GM19452 (cell line): ENCODE data around the gene SLC10A6.
"Not testable (repeated sequence)": the region's sequence is repeated elsewhere in the genome, so short reads cannot be mapped to it uniquely, and the experiment has no call there.

Experiments used
- ATAC-seq: cut with Tn5 transposase; IDR thresholded peaks from one replicate; pipeline ENCODE4 v1.9.1; 2021; ENCODE audit not compliant: unreplicated experiment

The SLC10A6 gene, protein sequence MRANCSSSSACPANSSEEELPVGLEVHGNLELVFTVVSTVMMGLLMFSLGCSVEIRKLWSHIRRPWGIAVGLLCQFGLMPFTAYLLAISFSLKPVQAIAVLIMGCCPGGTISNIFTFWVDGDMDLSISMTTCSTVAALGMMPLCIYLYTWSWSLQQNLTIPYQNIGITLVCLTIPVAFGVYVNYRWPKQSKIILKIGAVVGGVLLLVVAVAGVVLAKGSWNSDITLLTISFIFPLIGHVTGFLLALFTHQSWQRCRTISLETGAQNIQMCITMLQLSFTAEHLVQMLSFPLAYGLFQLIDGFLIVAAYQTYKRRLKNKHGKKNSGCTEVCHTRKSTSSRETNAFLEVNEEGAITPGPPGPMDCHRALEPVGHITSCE

DNA sequence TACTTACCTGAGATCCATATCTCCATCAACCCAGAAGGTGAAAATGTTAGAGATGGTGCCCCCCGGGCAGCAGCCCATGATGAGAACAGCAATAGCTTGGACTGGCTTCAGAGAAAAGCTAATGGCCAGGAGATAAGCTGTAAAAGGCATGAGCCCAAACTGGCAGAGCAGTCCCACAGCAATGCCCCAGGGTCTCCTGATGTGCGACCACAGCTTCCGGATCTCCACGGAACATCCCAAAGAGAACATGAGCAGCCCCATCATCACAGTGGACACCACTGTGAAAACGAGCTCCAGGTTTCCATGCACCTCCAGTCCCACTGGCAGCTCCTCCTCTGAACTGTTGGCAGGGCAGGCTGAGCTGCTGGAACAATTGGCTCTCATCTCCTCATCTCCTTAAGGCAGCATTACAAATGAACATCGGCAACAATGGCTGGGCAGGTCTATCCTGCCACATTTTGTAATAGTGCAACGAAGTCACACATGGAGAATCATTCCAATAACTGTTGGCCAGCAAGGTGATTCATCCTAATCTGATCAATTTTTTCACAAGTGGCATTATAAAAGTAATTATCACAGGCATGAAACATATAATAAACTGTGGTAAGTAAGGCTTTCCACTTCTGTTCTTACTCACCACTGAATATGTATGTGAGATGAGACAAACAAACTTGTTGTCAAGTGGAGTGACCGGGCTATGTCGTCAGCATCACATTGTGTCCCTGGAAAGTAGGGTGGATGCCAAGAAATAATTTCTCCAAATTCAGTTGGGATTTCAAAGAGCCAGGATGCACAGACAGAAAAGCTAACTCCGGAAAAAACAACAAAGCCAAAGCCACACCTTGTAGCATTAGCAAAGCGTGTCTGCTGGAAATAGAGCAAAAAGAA, at the start of gene SLC10A6:
Gene SLC10A6 (minus strand): TSS at position 653 of the 888 bp plus-strand sequence. CDS start 269 bp downstream, at position 384.
- ATAC-seq = no peak

DNA sequence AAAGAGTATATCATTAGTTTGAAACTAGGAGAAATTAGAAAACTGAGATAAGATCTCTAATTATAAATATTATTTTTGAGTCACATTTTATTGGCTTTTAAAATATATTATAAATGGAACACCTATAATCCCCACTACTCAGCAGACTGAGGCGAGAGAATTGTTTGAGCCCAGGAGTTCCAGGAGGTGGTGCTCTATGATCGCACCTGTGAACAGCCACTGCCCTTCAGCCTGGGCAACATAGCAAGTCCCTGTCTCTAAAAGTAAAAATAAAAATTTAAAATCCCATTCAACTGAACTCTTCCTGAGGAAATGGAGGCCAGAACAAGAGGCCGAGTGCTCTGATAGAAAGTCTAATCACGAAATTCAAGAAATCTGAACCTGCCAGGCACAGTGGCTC, 49.4 kb upstream of the SLC10A6 start:
- ATAC-seq = no peak

DNA sequence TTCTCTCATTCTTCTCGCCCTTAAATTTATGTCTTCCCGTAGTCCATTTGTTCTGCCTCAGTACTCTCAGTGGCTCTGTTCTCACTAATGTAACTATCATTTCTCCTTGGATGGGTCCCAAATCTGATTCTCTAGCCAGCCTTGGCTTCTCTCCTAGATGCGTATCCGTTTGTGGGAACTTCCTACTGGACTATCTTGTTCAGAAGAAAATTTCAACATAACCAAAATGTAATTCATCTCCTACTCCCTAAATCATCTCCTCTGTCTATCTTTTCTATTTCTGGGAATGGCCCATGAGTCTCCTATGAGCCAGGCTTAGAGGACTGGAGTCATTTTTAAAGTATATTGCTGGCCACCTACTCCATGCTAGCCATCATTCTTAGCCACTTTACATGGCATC, 47.4 kb upstream of the SLC10A6 start:
- ATAC-seq = no peak

DNA sequence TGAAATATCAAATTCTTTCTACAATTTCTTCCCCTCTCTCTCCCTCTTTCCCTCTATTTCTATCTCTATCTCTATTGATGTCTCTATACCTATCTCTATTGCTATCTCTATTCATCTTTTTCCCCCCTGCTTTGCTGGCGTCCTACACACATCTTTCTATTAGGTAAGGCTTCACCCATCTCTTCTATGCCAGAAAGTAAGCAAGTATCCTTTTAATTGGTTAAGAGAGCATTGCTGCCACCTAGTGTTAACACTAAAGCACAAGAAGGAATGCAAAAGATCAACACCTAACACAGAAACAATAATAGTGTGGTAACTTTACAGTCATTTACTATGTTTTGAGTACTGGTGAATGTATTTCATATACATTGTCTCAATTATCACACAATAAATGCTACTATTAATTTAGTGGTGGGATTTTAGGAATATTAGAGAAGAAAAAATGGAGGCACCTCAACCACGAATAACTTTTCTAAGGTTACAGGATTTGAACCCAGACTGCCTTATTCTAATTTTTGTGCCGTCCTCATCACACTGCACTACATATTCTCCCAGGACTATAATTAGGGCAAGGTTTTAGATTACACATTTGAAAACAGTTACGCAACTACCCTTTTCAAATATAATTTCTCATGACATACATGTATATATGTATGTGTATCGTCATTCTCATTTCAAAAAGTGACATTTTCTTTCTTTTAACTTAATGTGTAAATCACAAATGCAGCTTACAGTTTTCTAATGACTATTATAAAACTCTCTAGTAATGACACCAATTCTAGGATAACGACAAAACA, 46.7 kb upstream of the SLC10A6 start:
- ATAC-seq = peak; percentile 37

DNA sequence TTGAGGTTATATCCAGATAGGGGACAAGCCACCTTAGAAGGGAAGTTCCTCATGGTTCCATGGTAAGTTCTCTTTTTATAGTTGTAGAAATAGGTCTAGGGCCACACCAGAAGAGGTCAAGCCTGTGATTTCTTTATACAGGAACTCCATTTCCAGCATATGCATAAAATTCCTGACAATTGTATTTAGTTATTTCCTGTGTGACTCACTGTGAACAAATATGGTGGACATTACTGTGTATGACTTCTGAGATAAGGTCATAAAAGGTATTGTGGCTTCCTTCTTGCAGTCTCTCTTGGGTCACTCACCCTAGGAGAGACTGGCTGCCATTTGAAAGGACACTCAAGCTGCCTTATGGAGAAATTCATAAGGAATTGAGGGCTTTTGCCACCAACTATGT, 45.3 kb upstream of the SLC10A6 start:
- no peak for ATAC-seq

DNA sequence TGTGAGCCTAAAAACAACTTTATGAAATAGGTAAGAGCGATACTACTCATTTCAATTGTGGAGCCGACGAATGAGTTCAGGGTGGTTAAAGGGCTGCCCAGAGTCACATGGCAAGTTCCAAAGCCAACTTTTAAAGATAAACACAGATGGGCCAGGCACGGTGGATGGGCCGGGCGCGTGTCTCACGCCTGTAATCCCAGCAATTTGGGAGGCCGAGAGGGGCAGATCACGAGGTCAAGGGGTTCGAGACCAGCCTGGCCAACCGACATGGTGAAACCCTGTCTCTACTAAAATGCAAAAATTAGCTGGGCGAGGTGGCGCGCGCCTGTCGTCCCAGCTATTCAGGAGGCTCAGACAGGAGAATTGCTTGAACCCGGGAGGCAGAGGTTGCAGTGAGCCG, 44.0 kb upstream of the SLC10A6 start:
- ATAC-seq = no peak

DNA sequence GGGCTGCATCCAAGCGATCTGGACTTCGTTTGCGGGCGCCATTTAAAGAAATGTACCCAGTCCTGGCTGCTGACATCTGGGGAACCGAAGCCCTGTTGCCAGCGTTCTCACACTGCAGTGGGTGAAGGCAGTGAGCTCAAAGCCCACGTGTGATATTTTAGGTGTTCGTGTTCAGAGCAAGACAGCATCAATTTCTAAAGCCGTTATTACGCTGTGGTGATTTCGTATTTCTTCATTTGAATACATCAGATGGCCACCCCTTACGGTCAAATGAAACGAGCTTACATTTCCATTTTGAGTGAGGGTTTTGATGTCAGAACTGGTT, 43.4 kb upstream of the SLC10A6 start:
- no peak for ATAC-seq

DNA sequence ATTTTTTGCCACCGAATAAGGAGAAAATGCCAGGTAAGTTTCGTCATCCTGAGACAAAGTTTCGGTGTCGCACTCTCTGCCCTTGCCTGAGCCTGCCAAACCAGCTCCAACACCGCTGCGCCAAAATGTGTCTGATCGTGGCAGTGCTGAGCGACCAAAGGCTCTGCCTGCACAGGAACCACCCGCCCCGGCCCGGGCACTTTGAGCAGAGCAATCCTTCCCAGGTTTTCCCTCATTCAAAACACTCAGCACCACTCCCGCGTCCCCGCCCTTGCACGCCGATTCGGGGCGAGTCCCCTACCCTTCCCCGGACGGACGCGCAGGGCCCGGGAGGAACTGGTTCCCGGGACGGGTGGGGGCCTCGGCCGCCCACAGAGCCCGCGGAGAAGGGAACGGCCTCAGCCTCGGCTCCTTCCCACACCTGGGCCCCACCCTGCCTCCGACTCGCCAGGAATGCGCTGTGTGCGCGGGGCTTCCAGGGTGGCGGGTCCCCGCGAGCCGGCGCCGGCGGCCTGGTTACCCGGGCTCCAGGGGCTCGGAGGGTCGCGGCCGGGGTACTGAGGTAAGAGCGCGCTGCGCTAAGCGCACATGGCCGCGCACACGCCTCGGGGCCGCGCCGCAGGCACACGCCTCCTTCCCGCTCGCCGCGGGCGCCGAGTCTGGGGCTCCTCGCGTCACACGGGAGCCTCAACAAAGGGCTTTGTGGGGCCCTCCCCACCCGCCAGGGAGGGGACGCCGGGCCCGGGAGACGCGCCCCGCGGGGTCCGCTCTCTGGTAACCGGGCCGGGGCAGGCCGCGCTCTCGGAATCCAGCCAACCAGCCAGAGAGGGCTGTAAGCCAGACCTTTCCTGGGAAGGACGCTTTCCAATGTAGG, 42.8 kb upstream of the SLC10A6 start, which contains the start of gene C4orf36:
Gene C4orf36 (minus strand): TSS at position 661 of the 874 bp plus-strand sequence. CDS start 902 bp downstream, outside the sequence.
- peak; percentile 59 for ATAC-seq

DNA sequence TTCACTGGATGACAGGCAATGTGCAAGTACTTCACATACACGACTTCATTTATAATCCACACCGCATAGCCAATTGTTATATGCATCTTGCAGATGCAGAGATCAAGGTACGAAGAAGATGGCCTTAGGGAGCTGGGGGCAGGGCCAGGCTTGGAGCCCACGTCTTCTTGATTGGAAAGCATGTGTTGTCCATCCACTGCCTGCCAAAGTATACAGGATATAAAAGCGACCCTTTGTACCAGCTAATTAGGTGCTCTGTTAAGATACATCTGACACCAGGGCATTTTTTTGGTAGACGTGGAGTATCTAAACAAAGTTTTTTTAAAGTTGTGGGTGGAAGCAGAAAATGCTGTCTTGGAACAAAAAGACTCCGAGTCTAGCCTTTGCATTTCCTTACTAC, 41.6 kb upstream of the SLC10A6 start:
- ATAC-seq = no peak

DNA sequence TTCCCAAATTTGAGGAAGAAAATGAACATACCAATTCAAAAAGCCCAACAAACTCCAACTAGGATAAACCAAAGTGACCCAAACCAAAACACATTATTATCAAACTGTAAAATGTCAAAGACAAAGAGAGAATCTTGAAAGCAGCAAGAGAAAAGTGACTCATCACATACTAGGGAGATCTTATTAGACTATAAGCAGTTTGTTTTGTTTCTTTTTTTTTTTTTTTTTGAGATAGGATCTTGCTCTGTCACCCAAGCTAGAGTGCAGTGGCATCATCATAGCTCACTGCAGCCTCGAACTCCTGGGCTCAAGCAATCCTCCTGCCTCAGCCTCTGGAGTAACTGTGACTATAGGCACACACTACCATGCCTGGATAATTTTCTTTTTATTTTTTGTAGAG, 30.5 kb upstream of the SLC10A6 start:
- ATAC-seq = no peak

DNA sequence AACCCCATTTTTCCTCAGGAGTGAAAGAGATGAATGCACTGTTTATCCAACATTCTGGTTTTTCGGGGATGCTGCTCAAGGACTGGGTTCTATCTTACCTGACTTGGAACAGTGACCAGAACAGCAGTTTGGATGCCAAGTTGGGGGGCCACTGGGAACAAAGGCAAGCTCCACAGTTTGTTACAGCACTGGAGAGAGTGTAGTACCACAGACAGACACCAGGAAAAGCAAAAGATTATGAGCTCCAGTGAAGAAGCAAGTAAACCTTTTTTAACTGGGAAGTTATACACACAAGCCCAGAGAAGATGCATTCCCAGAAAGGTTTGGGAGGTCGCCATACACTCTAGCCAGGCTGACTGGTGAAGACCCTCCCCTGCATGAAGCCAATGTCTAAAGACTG, 29.5 kb upstream of the SLC10A6 start:
- ATAC-seq = no peak

DNA sequence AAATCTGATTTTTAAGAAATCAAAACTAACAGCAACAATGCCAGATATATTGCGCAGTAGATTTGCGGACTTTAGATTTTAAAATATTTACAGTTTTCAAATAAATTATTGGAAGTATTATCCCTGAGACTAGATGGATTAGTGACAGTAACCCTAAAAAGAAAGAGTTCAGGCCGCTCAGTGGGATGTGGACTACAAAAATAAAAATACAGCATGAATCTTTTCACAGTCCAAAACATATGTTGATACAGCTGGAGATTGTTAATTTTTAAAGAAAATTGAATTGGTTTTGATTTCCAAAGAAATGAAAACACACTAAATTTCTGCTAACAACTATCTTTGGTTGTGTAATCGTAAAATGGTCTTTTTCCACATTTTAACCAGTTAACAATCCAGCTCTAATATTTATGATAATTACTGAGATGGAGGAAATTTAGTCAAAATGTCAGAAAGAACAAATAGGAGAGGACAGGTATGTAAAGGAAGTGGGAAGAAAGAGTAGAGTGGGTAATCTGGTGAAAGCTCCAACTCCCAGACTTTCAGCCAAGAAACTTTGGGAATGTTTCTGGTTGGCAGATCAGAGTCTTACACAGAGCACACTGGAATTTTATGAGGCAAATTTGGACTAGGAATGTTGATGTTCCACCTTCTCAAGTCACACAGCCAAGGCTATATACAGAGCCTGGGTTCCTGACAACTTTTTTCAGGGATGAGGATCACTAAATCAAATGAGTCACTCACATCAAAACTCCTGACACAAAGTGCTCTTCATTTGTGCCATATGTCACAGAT, 27.9 kb upstream of the SLC10A6 start:
- ATAC-seq = no peak

DNA sequence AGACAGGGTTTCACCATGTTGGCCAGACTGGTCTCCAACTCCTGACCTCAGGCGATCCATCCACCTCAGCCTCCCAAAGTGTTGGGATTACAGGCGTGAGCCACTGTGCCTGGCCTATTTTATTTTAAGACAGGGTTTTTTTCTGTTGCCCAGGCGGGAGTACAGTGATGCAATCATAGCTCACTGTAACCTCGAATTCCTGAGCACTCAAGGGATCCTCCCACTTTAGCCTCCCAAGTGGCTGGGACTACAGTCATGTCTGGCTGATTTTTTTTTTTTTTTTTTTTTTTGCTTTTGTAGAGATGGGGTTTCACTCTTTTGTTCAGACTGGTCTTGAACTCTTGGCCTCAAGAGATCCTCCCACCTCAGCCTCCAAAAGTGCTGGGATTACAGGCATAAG, 26.3 kb upstream of the SLC10A6 start:
- ATAC-seq = not testable (repeated sequence)

DNA sequence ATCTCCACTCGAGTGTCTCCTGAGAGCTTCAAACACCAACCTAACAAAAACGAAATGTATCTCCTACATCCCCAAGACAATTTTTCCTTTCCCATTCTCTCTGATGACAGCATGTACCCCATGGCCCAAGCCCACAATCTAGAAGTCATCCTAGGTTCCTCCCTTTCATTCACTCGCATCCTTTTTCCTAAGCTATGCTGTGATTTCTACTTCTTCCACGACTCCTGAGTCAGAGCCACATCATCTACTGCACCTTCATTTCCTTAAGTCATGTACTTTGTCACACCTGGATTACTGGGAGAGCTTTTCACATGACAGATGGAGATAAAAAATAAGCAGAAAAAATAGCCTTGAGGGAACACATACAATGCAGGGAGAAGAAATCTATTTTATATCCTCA, 23.0 kb upstream of the SLC10A6 start:
- ATAC-seq = no peak

DNA sequence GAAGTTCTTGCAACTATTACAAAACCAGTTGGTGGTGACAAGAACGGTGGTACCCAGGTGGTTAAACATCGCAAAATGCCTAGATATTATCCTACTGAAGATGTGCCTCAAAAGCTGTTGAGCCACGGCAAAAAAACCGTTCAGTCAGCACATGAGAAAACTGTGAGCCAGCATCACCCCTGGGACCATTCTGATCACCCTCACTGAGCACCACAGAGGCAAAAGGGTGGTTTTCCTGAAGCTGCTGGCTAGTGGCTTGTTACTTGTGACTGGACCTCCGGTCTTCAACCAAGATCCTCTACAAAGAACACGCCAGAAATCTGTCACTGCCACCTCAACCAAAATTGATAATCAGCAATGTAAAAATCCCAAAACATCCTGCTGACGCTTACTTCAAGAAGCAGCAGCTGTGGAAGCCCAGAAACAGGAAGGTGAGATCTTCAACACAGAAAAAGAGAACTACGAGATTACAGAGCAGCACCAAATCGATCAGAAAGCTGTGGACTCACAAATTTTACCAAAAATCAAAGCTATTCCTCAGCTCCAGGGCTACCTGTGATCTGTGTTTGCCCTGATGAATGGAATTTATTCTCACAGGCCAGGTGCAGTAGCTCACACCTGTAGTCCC, 21.4 kb upstream of the SLC10A6 start:
- no peak for ATAC-seq

DNA sequence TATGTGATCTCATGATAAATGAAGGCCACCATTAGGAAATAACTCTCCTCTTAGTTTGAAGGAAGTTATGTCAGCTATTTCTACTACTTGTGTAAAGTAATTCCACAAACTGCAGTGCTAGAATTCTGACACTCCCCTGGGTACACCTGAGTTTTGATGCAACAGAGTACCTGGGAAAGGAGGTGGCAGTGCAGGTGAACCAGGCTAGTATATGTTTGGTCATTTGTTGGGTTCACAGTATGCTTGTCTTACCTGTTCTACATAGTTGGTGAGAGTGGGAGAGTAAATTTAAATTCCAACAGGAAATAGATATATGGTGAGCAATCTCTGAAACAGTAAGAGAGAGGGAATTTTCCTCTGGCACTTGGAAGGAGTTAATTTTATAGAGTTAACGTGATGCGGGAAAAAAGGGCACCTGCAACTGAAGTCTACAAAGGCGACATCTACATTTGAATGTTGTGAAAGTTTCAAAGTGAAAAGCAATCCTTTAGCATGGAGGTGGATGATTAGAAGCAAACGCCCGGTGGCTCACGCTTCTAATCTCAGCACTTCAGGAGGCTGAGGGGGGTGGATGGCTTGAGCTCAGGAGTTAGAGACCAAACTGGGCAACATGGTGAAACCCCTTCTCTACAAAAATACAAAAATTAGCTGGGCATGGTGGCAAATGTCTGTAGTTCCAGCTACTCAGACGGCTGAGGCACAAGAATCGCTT, 8.3 kb upstream of the SLC10A6 start:
- no peak for ATAC-seq

DNA sequence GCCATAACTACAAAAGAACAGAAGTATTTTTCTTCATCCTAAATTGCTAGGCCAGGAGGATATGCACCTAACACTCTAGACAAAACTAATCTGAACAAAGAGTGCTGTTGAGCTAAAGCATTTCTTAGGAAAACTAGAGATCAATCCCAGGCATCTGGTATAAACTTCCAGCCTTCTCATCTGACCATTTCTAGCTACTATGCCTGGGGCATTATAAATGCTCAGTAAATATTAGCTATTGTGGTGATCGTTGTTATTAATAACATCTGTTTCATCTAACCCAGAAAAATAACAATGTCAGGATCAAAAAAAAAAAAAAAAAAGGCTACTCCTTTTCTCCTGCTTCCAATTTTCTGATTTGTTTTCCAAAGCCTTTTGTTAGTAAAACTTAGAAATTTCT, 7.7 kb upstream of the SLC10A6 start:
- no peak for ATAC-seq

DNA sequence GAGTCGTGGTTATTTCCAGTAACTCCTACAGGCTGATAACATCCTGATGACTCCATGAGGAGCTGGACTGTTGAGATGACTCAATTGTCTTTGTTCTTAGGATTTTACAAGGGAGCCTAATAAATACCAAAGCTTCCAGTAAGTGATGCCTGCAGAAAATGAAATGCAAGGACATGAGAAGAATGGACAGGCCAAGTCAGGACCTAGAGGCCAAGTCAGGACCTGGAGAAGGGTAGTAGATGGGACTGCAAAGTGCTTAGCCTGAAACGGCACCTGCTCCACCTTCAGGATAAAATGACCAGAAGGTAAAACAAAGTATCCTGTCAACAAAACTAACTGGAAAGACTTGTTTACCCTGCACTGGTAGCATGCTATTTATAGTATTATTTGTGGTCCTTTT, 6.4 kb upstream of the SLC10A6 start:
- no peak for ATAC-seq

DNA sequence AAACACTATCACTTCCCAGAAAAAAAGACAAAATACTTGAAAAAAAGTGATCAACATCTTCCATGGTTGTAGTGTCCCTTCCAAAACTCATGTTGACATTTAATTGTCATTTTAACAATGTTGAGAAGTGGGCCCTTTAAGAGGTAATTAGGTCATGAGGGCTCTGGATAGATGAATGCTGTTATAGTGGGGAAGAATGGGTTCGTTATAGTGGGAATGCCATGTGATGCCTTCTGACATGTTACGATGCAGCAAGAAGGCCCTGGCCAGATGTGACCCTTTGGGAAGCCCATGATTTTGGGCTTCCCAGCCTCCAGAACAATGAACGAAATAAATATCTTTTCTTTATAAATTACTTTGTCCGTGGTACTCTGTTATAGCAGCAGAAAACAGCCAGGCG, 4.0 kb upstream of the SLC10A6 start:
- no peak for ATAC-seq
